DMS 273 (cell line): ENCODE data around the gene ANP32D.
"Not testable (repeated sequence)": the region's sequence is repeated elsewhere in the genome, so short reads cannot be mapped to it uniquely, and the experiment has no call there.

Experiments used
- DNase-seq: peaks from one replicate; lab custom pipeline; 2025; ENCODE audit not compliant: unreplicated experiment; lab: John Stamatoyannopoulos, UW

The ANP32D gene

GRCh38 chr12:48472259-48472658 is at the start of gene ANP32D:
Gene ANP32D (plus strand): TSS chr12:48472559. CDS start chr12:48472665, 106 bp downstream.
- no peak for DNase-seq

- no peak for DNase-seq
These were observed 49.2 kb upstream of the ANP32D start for GRCh38 chr12:48423171-48423570.

GRCh38 chr12:48424644-48425043 is 47.7 kb upstream of the ANP32D start:
- no peak for DNase-seq

GRCh38 chr12:48434016-48434415 is 38.3 kb upstream of the ANP32D start:
- DNase-seq, result not testable (repeated sequence)

GRCh38 chr12:48441069-48441468 is 31.3 kb upstream of the ANP32D start:
- DNase-seq, result no peak

- peak; percentile 0 for DNase-seq
These were observed 30.0 kb upstream of the ANP32D start for GRCh38 chr12:48442179-48442847.

GRCh38 chr12:48445538-48445937 is 26.8 kb upstream of the ANP32D start:
- DNase-seq, result no peak

GRCh38 chr12:48446161-48446776 is 26.1 kb upstream of the ANP32D start:
- no peak for DNase-seq

- DNase-seq, result no peak
These were observed 24.6 kb upstream of the ANP32D start for GRCh38 chr12:48447755-48448154.

GRCh38 chr12:48451372-48451771 is 21.0 kb upstream of the ANP32D start:
- no peak for DNase-seq

- not testable (repeated sequence) for DNase-seq
These were observed 19.4 kb upstream of the ANP32D start for GRCh38 chr12:48452961-48453360.

- peak; percentile 7 for DNase-seq
These were observed 17.7 kb upstream of the ANP32D start for GRCh38 chr12:48454667-48455066.

GRCh38 chr12:48455116-48455515 is 17.2 kb upstream of the ANP32D start:
- DNase-seq, result no peak

- DNase-seq, result no peak
These were observed 13.1 kb upstream of the ANP32D start for GRCh38 chr12:48459259-48459658.

GRCh38 chr12:48469027-48469426 is 3.3 kb upstream of the ANP32D start:
- DNase-seq, result not testable (repeated sequence)

GRCh38 chr12:48473061-48473460 is 702 bp downstream of the ANP32D start:
- no peak for DNase-seq

GRCh38 chr12:48474497-48474896 is 2.1 kb downstream of the ANP32D start:
- not testable (repeated sequence) for DNase-seq

GRCh38 chr12:48482198-48482597 is 9.8 kb downstream of the ANP32D start, which contains the start of gene C12orf54:
Gene C12orf54 (plus strand): TSS chr12:48482498. CDS start chr12:48483297, 799 bp downstream.
- no peak for DNase-seq

- DNase-seq, result no peak
These were observed 10.6 kb downstream of the ANP32D start for GRCh38 chr12:48482930-48483329.

- DNase-seq, result no peak
These were observed 13.9 kb downstream of the ANP32D start for GRCh38 chr12:48486261-48486660.

GRCh38 chr12:48486679-48487078 is 14.3 kb downstream of the ANP32D start:
- DNase-seq, result no peak

GRCh38 chr12:48489012-48489411 is 16.7 kb downstream of the ANP32D start:
- DNase-seq, result no peak

- not testable (repeated sequence) for DNase-seq
These were observed 17.1 kb downstream of the ANP32D start for GRCh38 chr12:48489456-48489855.
